AML-193 (cell line): Measurements from ENCODE around the gene GIMAP6.
"Not testable (repeated sequence)": the region's sequence is repeated elsewhere in the genome, so short reads cannot be mapped to it uniquely, and the experiment has no call there.

Experiments
- DNase-seq, 2 experiments: peaks; one replicate each; lab custom pipeline; 2025; lab: John Stamatoyannopoulos, UW

GIMAP6 gene

GRCh38 chr7:150645259-150646020 lies 13.3 kb upstream of the GIMAP6 start:
- no peak for DNase-seq

- no peak for DNase-seq
These were observed 10.7 kb upstream of the GIMAP6 start for GRCh38 chr7:150642926-150643325.

DNA sequence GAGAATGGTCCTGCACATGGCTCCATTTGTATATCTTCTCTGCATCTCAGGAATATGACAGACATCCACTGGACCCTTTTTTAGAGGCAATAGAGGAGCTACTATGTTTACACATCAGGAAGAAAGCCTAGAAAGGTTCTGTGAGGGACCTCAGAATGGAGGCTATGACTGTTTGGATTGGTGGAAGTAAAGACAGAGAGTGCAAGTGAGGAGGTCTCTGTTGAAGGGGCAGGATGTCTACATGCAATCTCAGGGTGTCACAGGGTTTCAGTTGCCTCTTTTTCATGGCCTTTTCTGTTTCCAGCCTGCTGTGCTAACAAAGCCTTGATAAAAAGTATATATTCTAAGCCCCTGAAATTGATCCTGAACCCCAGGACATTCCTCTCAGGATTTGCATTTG lies 9.7 kb upstream of the GIMAP6 start:
- DNase-seq: no peak

DNA sequence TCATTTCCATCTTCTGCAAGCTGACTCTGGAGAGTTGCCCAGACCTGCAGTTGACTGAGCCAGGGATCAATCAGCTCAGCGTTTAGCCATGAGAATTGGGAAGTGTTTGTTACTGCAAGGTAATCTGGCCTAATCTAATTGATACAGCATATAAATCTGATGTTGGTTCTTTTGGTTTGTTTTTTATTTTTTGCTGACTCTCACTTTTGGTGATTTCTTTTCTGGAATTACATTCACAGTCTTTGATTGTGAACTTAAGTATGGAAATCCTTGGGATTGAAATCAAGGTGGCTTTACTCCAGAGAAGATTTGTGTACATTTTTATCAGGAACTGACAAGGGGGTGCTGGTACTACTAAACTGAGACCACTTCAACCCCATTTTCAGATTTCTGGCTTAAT lies 1.7 kb upstream of the GIMAP6 start:
- DNase-seq: no peak

GRCh38 chr7:150631084-150631826 lies 930 bp downstream of the GIMAP6 start:
- DNase-seq: no peak

GRCh38 chr7:150629347-150629746 lies 2.8 kb downstream of the GIMAP6 start:
- DNase-seq: no peak

DNA sequence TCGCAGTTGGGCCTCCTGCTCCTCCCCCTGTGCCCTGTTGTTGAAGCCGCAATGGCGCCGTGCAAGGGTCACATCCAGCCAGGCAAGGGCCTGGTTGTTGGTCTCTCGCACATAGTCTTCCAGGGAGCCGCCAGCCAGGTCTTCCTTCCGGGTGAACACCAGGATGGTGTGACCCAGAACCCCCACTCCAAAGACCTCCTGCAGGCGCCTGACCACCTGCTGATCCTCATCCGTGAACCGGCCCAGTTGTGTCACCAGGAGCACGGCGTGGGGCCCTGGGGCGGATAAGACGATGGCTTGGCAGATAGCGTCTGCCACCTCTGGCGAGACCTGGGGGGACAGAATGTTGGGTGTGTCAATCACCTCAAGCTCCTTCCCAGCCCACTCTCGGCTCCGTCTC lies 4.2 kb downstream of the GIMAP6 start:
- DNase-seq: no peak

DNA sequence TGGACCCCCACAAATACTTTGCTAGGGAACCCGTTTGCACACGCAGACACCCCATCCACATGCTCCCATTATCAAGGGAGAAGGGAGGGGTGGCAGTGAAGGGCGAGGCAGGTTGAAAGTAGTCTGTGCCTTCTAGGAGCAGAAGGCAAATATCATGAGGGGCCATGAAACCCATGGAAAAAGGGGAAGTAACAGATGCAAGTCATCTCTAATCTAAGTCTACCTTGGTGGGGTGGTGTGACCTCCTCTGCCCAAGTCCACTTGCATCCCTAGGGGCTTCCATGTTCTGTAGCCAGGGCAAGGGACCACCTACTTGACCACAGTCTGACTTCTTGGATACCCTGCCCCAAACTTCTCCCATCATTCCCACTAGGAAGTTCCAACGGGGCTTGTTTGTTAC lies 5.5 kb downstream of the GIMAP6 start:
- DNase-seq: no peak

DNA sequence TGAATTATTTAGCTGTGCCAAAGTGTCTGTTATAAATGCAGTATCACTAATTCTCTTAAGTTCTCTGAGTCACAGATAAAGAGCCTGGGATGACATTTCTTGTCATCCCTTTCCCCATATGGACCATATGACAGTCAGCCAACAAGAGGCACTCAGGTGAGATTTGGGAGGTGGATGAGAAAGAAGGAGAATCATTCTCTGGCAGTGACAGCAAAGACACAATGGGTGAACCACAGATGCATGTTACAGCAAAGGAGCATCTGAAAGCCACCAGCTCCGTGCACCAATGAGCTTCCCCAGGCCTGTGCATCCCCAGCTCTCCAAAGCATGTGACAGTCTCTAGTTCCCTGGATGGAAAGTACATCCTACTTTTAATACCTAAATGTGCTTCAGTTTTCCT lies 10.8 kb downstream of the GIMAP6 start:
- DNase-seq: no peak

- DNase-seq: no peak
These were observed 11.4 kb downstream of the GIMAP6 start for GRCh38 chr7:150620617-150621371.

GRCh38 chr7:150620061-150620460 lies 12.1 kb downstream of the GIMAP6 start:
- no peak for DNase-seq

DNA sequence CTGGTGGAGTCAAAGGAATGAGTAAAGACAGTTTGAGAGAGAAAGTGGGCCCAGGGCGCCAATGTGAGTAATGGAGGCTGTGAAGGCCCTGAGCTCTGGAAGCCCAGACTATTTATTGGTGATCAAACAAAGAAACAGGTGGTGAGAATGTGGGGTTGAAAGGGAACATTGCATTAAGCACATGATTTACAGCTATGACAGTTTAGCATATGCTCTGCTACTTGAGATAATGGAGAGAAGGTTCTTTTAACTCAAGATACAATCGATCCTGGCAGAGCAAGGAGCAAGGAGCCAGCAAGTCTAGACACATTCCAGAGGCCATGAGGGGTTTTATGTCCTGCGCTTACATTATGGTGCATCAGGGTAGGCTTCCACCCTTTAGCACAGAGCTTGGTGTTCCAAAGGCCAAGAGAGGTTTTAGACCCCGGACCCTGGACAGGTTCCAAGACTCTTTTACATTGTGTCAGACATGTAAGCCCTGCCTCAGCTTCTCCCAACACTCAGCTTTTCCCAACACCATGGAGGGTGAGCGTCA lies 16.9 kb downstream of the GIMAP6 start:
- DNase-seq: not testable (repeated sequence)

- DNase-seq: not testable (repeated sequence)
These were observed 17.8 kb downstream of the GIMAP6 start for GRCh38 chr7:150614426-150614825.

- DNase-seq: no peak
These were observed 18.3 kb downstream of the GIMAP6 start for GRCh38 chr7:150613880-150614279.

GRCh38 chr7:150612925-150613324 lies 19.3 kb downstream of the GIMAP6 start:
- no peak for DNase-seq

DNA sequence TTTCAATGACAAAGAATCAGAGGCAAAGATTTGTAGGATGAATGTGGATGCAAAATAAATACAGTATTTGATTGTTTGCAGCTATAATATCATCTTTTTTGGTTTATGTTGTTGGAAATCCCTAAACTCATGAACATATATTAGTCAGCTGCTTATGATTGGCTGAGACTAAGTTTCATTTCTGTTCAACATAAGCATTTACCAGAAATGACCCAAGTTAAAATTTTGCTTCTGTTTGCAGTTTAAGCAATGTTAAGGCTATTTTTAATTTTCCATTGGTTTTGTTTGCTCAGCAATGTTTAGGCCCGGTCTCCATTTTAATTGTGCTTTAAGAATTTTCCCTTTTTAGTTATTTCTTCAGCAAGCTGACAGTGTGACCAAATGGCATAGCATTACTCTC lies 22.0 kb downstream of the GIMAP6 start:
- DNase-seq: no peak

- DNase-seq: not testable (repeated sequence)
These were observed 28.6 kb downstream of the GIMAP6 start for GRCh38 chr7:150603600-150603999.

GRCh38 chr7:150595361-150595760 lies 36.8 kb downstream of the GIMAP6 start:
- no peak for DNase-seq

DNA sequence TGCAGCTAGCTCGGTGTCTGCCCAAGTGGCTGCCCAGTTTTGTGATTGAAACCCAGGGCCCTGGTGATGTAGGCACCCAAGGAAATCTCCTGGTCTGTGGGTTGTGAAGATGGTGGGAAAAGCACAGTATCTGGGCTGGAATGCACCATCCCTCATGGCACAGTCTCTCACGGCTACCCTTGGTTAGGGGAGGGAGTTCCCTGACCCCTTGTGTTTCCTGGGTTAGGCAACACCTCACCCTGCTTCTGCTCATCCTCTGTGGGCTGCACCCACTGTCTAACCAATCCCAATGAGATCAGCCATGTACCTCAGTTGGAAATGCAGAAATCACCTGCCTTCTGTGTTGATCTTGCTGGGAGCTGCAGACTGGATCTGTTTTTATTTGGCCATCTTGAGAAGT lies 37.4 kb downstream of the GIMAP6 start:
- no peak for DNase-seq

- DNase-seq: no peak
These were observed 44.6 kb downstream of the GIMAP6 start for GRCh38 chr7:150587551-150587950.

DNA sequence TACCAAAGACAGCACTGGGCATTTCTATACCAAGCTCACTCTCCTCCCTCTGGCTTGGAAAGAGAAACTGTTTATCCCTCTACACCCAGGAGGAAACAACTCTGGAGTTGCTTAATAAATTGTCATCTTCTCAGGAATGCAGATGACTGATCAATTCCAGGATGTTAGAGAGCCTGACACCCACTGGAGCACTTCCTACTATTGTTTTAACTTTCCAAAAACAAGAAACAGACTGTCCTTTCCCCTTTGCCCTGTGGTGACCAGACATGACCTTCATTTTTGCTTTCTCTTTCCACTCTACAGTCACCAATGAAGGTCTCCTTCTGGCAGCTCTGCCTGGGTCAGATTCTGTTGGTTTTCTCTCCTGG lies 45.4 kb downstream of the GIMAP6 start:
- peak in 1 of 2 experiments; percentile 53 for DNase-seq

DNA sequence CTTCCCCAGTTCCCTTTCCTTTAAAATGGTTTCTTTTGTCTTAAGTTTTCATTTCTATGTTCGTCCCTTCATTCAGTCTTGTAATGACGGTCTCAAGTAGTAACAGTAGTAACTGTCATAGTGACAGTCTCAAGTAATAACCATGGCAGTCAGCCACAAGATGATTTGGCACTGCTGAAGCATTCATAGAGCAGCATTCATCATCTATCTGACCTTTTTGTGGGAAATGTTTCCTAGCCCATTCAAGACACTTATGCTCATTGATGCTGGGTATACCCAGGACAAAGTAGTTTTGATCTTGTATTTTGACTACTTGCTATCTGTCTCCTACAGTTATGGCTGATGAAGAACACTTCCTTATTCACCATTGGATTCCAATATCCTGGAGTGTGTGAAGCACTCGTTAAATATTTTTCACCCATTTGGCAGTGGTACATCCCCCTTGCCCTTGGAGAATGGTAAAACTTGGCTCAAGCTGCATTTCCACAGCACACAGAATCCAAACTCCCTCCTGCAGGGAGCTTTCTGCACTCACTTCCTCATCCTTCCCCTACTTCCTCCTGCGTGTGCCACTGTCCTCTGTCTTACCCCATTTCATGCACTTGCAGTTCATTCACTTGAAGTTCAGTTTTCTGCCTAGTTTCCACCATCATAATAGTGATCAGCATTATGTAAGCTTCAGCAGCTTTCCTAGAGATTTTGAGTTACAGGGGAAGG lies 46.0 kb downstream of the GIMAP6 start:
- DNase-seq: peak; percentile 80 to 86
